HL-60 (cell line): ENCODE results near the gene MED13L.

Experiments
- CTCF ChIP-seq: IDR thresholded peaks from one replicate; pipeline ENCODE4 v1.5.1; 2011; ENCODE audit warnings: low read length, control low read depth, inconsistent platforms; ENCODE audit not compliant: insufficient read depth
- GABPA ChIP-seq: IDR thresholded peaks from 2 replicates; pipeline ENCODE4 v1.6.1; 2012; ENCODE audit warnings: low read depth

- TF ChIP-seq CTCF = no peak
- TF ChIP-seq GABPA = no peak
Measured at GRCh38 chr12:116155383-116155782, 122.1 kb downstream of the MED13L start.
